Limb (tissue), 2 donors: ENCODE results near the gene OR4X1.
"Not testable (repeated sequence)": the region's sequence is repeated elsewhere in the genome, so short reads cannot be mapped to it uniquely, and the experiment has no call there.

ENCODE experiments used
- DNase-seq, 2 donors: peaks; one replicate each; pipeline ENCODE4 v3.0.0-alpha.2; 2016; ENCODE audit errors: extremely low spot score in 2 of 2

The OR4X1 gene

GRCh38 chr11:48263423-48263911 is at the start of gene OR4X1:
OR4X1 (plus strand) TSS chr11:48263861; CDS start chr11:48263861, 0 bp downstream.
- no peak for DNase-seq

GRCh38 chr11:48216510-48216909 is 47.2 kb upstream of the OR4X1 start, which contains the start of gene OR4B1:
OR4B1 (plus strand) TSS chr11:48216810; CDS start chr11:48216810, 0 bp downstream.
- no peak for DNase-seq

DNA sequence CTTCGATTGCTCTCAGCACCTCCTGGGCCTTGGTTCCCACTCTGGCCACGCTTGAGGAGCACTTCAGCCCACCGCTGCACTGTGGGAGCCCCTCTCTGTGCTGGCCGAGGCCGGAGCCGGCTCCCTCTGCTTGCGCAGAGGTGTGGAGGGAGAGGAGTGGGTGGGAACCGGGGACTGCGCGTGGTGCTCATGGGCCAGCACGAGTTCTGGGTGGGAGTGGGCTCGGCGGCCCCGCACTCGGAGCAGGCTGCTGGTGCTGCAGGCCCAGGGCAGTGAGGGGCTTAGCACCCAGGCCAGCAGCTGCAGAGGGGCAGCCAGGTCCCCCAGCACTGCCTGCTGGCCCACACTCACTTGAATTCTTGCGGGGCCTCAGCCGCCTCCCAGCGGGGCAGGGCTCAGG is 34.9 kb upstream of the OR4X1 start:
- DNase-seq, result no peak

GRCh38 chr11:48230057-48230456 is 33.6 kb upstream of the OR4X1 start:
- DNase-seq, result not testable (repeated sequence)

GRCh38 chr11:48237727-48238126 is 25.9 kb upstream of the OR4X1 start:
- DNase-seq, result no peak

DNA sequence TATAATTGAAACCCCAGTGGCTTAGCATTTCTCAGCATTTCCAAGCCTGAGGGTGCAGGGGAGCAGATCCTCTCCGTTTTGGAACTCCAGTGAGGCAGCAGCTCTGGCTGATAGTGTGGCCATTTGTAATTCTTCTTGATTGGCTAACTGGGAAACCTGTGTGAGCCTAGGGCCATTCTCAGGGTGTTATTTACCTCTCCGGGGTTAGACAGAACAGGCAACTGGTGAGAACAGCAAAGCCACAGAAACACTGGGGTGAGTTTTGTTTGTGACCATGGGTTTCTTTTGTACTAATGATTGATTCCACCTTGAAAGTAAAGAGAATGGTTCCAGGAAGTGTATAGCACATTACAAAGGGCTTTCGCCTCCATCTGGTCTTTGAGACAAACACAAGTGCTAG is 21.2 kb upstream of the OR4X1 start:
- no peak for DNase-seq

- no peak for DNase-seq
Measured at GRCh38 chr11:48244804-48245203, 18.9 kb upstream of the OR4X1 start, which contains the start of gene OR4X2. OR4X2 (plus strand) TSS chr11:48245104; CDS start chr11:48245104, 0 bp downstream.

- no peak for DNase-seq
Measured at GRCh38 chr11:48248902-48249301, 14.8 kb upstream of the OR4X1 start.

- no peak for DNase-seq
Measured at GRCh38 chr11:48261600-48261999, 2.1 kb upstream of the OR4X1 start.

DNA sequence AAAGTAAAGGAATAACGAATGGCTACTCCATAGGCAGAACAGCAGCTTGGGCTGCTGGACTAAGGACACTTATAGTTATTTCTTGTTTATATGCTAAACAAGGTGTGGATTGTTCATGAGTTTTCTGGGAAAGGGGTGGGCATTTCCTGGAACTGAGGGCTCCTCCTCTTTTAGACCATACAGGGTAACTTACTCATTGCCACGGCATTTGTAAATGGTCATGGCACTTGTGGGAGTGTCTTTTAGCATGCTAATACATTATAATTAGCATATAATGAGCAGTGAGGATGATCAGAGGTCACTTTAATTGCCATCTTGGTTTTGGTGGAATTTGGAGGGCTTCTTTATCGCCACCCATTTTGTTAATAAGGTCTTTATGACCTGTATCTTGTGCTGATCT is 7.0 kb downstream of the OR4X1 start:
- no peak for DNase-seq

DNA sequence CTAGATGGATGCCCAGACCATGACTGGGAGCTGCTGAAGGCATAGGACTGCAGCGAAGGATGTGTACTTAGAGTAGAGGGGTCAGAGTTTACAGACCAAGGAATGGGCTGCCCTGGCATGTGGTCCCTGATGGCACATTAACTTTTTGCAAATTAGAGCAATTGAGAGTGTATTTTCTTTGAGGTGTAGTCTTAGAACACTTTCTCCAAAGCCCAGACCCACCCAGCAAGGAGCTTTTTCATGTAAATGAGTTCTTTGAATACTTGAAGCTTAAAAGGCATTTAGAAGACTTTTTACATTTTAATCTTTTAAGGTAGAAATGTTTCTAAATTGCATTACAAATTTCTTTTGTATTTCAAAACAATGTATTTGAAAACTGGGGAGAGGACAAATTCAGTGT is 8.9 kb downstream of the OR4X1 start:
- no peak for DNase-seq

GRCh38 chr11:48305923-48306322 is 42.3 kb downstream of the OR4X1 start, which contains the start of gene OR4S1:
OR4S1 (plus strand) TSS chr11:48306223; CDS start chr11:48306223, 0 bp downstream.
- no peak for DNase-seq

DNA sequence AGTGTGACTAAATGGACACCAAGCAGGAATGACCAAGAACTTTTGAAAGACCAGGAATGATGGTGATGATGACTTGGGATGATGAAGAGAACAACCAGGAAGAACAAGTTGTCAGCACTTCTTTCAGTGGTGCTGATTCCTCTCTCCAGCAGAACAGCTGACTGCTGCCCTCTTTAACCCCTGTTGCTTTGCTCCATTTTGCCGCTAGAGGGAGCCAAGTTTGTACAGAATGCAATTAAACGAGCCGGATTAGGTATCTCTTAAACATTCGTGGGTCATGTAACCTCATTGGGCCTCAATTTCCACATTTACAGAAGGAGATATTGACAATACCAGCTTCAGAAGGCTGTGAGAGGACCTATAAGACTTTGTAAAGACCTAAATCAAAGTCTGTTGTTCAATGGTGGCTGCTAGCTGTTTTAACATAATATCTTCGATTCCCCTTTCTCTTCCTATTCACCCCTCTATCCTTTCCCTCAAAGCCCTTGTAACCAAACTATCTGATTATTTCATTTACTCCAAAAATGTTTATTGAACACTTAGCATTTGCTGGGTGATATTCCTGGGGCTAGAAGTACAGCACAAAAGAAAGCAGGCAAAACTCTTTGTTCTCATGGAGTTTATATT is 44.2 kb downstream of the OR4X1 start:
- peak in 1 of 2 donors; percentile 10 for DNase-seq

DNA sequence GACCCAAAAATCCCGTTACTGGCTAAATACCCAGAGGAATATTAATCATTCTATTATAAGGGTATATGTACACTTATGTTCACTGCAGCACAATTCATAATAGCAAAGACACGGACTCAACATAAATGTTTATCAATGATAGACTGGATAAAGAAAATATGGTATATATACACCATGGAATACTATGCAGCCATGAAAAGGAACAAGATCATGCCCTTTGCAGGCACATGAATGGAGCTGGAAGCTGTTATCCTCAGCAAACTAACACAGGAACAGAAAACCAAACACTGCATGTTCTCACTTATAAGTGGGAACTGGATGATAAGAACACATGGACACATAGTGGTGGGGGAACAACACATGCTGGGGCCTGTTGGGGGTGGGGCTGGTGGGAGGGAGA is 49.9 kb downstream of the OR4X1 start:
- not testable (repeated sequence) for DNase-seq
